Stimulated activated memory B cell treated with anti-CD40 and anti-IgM and Interleukin-4, amounts not matched to agents 10 μg/mL and 1 μg/mL and 100 μg/mL, for 72 hours (primary cell): ENCODE data around the gene LSM12.

Experiments used
- ATAC-seq: fragments of 150-1000 bp; cut with Tn5 transposase; 2 replicates; pipeline ENCODE4 v1.10.0; 2021
- H3K27ac Mint-ChIP-seq: one replicate; pipeline ENCODE4 v1.8.0; 2022; ENCODE audit warnings: mild to moderate bottlenecking, mixed read lengths
- H3K27me3 Mint-ChIP-seq: one replicate; pipeline ENCODE4 v1.8.0; 2022; ENCODE audit warnings: mixed read lengths
- H3K36me3 Mint-ChIP-seq: one replicate; pipeline ENCODE4 v1.8.0; 2022; ENCODE audit warnings: mixed read lengths
- H3K4me1 Mint-ChIP-seq: one replicate; pipeline ENCODE4 v1.8.0; 2022; ENCODE audit warnings: mixed read lengths
- H3K4me3 Mint-ChIP-seq: one replicate; pipeline ENCODE4 v1.8.0; 2022; ENCODE audit warnings: mild to moderate bottlenecking, moderate library complexity, mixed read lengths
- H3K9me3 Mint-ChIP-seq: one replicate; pipeline ENCODE4 v1.8.0; 2022; ENCODE audit warnings: mixed read lengths

Gene LSM12

DNA sequence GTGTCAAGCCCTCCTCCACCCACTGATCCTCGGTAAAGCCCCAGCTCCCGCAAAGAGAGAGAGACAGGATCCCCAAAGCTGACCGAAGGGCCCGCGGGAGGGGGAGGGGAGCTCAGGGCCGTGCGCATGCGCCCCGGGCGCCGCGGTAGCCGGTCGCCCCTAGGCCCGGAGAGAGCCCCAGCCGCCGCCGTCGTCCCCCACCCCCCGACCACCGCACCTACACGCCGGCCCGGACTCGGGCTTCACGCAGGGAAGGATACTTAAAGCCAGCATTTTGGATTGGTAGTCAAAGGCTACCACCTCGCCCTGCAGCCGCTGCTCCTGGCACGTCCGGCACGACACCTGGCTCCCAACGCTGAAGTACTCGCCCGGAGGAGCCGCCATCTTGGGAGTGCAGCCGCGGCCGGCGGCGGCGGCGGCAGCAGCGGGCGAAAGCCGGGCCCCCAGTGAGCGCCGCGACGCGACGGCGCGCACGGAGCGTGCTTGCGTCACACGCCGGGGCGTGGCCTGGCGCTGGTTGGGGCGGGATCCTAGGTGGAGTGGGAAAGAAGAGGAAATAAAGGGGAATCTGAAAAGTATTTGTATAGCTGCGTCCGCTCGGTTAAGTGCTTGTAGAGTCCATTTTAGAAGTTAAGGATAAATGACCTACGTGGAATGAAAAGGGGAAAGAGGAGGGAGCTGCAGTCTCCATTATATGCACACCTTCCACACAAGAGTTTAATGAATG lies at the start of gene LSM12:
TSS of gene LSM12 (minus strand) at position 468 of the 727 bp plus-strand sequence. CDS start at position 384, 84 bp downstream.
- peak within 1 kb of the TSS; percentile 87 for H3K27ac Mint-ChIP-seq
- H3K4me1 Mint-ChIP-seq, result peaks cover 43% of the 10 kb centered on the region
- no peaks in the 10 kb centered on the region for H3K27me3 Mint-ChIP-seq
- H3K4me3 Mint-ChIP-seq, result peak within 1 kb of the TSS; percentile 90
- no peaks in the 10 kb centered on the region for H3K9me3 Mint-ChIP-seq
- peak; percentile 89 for ATAC-seq
- peaks cover 20% of the 10 kb centered on the region for H3K36me3 Mint-ChIP-seq

DNA sequence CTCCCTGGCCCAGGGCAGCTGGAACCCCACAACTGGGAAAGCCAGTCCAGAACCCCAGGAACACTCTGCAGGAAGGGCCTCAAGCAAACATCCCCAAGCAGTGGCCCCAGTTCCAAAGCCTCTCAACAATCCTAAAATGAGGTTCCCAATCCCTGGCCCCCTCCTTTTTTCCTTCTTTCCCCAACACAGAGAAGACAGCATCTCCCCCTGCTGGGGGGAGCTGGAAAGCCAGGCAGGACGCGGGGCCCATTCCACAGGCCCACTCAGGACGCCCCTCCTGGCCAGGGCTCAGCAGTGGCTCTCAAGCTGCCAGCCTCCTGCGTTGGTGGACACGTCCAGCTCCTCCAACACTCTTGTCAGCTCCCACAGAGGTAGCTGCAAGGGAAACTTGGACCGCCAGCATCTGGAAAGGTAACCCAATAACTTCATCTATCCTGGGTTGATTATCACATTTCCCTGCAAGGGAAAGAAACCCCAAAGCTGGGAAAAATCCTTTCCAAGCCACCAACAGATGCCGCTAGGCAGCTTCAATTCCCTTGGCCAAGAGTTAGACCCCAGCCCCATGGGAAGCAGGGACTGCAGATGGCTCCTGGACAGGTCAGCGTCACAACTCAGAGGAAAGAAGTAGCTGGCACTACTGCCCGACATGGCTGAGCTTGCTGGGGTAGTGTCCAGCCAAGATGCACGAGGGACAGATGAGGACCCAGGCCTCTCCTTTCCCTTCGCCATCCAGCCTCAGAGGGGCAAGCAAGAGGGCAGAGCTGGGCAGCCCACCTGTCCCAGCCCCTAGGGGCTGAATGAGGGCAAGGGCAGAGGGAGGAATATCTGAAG lies 49.3 kb upstream of the LSM12 start:
- H3K27me3 Mint-ChIP-seq, result no peaks in the 10 kb centered on the region
- H3K9me3 Mint-ChIP-seq, result no peaks in the 10 kb centered on the region
- no peak overlapping the region for H3K4me3 Mint-ChIP-seq
- no peak overlapping the region for H3K27ac Mint-ChIP-seq
- H3K36me3 Mint-ChIP-seq, result peaks cover 5% of the 10 kb centered on the region
- H3K4me1 Mint-ChIP-seq, result peaks cover 85% of the 10 kb centered on the region
- no peak for ATAC-seq

DNA sequence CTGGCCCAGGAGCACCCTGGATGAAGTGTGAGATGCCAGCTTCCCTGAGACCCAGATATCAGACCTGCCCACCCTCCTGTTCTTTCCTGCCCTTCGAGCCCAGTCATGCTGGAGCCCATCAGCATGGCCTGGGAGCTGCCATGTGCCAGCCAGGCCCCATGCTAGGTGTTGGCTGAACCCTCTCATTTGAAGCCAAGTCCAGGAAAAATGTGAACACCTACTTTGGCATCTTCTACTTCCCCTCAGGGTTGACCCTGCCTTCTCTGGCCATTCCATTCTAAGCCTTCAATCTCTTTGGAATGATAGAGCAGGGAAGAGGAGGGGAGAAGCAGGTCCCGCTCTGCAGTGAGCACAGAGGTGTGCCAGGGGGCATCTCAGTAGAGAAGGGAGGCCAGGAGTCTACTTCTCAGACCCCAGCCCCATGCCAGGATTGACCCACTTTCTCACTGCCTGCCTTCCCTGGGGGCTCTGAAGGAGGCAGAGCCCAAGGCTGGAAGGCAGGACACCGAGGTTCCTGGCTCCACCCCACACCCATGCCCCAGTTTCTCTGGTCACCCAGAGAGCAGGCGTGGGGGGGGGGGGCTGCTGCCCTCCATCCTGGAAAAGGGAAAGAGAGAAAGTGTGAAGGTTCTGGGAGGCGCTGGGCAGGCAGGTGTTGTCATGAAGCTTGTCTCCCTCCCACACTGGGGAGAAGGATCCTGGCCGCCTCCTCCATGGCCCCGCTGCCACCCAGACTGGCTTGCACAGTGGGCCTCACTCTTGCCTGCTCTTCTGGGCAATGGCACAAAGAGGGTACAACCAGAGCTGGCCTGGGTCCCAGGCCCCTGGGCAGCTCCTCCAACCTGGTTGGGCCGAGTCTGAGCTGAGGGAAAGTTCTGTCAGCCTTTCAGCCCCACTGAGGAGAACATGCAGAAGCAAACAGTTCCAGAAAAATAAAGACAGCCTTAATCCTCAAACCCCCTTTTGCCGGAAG lies 47.7 kb upstream of the LSM12 start:
- H3K27ac Mint-ChIP-seq, result no peak overlapping the region

DNA sequence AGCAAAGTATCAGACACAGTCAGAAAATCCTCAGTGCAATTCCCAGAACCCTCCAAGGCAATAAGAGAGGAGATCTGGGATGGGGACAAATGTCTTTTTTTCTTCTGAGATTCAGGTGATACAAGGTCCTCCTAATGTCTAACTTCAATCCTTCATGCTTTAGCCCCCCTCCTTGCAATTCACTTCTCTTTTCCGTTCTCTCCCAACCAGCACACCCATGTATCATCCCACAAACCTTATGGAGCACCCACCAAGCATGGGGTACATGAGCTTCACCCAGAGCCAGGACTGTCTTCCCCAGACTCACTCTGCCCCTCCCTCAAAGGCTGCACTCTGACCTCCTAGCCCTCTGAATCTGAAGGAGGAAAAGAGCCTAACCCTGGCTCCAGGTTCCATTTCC lies 46.9 kb upstream of the LSM12 start:
- ATAC-seq, result no peak
- H3K36me3 Mint-ChIP-seq, result peaks cover 5% of the 10 kb centered on the region
- H3K4me3 Mint-ChIP-seq, result no peak overlapping the region
- H3K9me3 Mint-ChIP-seq, result no peaks in the 10 kb centered on the region
- H3K27ac Mint-ChIP-seq, result no peak overlapping the region
- H3K27me3 Mint-ChIP-seq, result no peaks in the 10 kb centered on the region
- peaks cover 78% of the 10 kb centered on the region for H3K4me1 Mint-ChIP-seq

More for the DNA sequence above, 47.7 kb upstream of the LSM12 start:
- Mint-ChIP-seq H3K9me3 (no peaks in the 10 kb centered on the region), H3K27me3 (no peaks in the 10 kb centered on the region), H3K4me3 (no peak overlapping the region), H3K4me1 (peaks cover 86% of the 10 kb centered on the region), H3K36me3 (peaks cover 5% of the 10 kb centered on the region)
- no peak for ATAC-seq

DNA sequence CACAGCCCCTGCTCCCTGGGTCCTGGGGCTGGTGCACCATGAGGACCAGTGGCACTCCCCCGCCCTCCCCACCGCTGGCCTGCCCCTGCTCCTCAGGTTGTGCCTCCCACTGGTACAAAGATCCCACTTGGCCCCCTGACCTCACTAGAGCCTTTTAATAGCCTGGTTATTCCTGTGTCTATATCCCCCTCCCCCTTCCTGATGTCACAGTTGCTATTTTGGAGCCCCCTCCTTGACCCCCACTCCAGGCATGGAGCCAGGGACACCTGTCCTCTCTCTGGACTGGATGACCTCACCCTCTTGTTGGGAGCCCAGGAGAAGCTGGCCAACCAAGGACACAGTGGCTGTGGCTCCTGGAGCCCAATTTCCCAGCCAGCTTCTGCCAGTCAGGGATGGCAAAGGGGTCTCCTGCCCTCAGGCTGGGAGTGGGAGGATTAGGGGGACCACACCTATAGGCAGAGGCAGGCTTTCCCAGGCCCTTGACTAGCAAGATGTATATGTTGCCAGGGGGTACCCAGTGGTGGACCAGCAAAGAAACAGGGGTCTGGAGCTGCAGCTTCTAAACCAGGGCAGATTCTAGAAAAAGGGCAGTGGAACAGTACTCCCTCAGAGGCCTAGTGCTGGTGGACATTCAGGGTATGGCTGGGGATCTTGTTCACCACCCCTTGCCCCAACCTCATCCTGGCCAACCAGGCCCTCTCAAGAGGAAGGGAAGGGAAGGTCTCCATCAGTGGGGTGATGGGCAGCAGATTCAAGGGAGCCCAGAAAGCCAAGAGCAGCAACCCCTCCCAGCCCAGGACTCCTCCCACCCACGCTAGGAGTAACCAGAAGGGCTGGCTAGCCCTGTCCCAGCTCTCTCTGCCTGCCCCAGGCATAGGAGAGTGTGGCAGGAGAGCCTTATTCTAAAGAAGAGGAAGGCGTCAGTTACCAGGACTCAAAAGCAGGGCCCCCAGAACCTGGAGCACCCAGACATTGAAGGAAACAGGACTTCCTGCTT lies 46.1 kb upstream of the LSM12 start:
- H3K9me3 Mint-ChIP-seq, result no peaks in the 10 kb centered on the region
- no peak overlapping the region for H3K27ac Mint-ChIP-seq
- no peak overlapping the region for H3K4me3 Mint-ChIP-seq
- H3K4me1 Mint-ChIP-seq, result peaks cover 74% of the 10 kb centered on the region
- no peaks in the 10 kb centered on the region for H3K27me3 Mint-ChIP-seq
- no peak for ATAC-seq
- peaks cover 8% of the 10 kb centered on the region for H3K36me3 Mint-ChIP-seq

DNA sequence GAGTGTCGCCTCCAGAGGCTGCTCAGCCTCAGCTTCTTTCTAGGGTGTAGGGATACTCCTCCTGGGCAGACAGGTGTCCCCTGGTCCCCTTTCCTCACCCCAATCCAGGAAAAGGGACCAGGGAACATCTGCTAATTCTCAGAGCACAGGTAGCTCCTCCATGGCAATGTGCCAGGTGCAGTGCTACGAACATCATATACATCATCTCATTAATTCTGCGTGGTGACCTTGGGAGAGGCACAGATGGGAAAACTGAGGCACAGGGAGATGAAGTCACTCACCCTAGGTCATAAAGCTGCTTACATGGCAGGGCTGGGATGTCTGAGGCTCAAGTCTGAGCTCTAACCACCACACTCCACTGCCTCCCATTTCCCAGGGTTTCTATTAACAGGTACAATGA lies 45.3 kb upstream of the LSM12 start:
- no peak for ATAC-seq
- Mint-ChIP-seq H3K27me3 (no peaks in the 10 kb centered on the region), H3K4me1 (peaks cover 69% of the 10 kb centered on the region), H3K9me3 (no peaks in the 10 kb centered on the region), H3K27ac (peak overlapping the region; percentile 64), H3K4me3 (peak overlapping the region; percentile 46), H3K36me3 (peaks cover 8% of the 10 kb centered on the region)

DNA sequence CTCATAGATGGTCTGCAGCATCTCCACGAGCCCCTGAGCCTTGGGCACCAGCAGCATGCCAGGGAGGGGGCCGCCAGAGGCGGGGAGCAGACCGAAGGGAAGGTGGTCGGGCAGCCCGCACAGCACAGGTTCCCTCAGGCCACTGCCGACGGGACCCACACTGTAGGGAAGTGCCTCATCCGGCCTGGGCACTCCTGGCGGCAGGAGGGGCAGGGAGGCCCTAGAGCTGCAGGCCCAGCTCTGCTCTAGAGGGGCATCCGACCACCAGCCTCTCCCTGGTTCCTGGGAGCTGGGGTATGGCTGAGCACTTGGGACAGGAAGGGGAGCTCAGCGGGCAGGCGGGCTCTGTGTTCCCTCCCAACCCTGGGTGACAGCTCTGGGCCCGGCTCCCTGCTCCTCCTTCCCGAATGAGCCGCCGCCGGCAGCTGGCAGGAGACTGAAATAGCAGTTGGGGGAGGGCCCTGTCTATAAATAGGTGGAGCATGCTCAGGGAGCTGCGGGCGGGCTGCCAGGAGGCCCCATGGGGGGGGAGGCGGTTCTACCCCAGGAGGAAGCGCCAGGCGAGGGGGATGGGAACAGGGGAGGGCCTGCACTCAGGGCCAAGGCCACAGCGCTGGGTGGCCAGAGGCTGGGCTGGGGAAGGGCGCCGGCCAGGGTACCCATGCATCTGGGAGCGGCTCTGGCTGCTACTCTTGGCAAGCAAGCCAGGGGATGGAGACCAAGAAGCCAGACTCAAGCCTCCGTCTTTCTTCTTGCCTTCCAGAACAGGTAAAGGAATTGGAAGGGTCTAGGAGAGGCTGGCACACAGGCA lies 44.6 kb upstream of the LSM12 start:
- H3K4me1 Mint-ChIP-seq, result peaks cover 64% of the 10 kb centered on the region

DNA sequence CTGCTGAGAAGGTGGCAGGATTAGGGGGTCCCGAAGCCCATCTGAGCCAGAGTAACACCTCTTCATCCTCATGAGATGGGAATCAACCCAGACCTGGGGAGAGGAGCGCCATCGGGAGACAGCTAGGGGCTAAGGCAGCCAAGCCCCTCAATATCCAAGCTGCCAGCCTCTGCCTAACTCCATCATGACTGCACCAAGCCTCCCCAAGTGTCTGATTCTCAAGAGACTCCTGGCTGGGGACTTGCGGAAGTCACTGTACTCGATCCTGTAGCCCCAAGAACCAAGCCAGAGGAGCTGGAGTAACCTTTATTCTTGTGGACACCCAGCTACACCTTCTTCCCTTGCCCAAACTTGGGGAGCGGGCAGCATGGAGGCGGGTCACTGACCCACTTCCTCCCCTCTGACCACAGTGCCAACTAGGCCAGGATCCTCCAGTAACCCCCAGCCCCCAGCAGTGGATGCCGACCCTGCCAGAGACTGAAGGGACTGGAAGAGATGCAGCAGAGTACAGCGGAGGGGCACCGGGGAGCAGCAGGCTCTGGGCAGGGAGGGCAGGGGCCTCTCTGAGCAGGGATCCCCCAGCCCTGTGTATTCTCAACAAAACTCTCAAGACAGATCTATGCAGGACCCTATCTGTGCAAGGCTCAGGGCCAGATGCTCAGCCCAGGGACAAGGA lies 43.7 kb upstream of the LSM12 start:
- peaks cover 56% of the 10 kb centered on the region for H3K4me1 Mint-ChIP-seq
- peak overlapping the region; percentile 75 for H3K4me3 Mint-ChIP-seq
- H3K36me3 Mint-ChIP-seq, result peaks cover 6% of the 10 kb centered on the region
- ATAC-seq, result no peak
- H3K9me3 Mint-ChIP-seq, result no peaks in the 10 kb centered on the region
- H3K27ac Mint-ChIP-seq, result peak overlapping the region; percentile 64
- H3K27me3 Mint-ChIP-seq, result no peaks in the 10 kb centered on the region

More for the DNA sequence above, 44.6 kb upstream of the LSM12 start:
- H3K27ac Mint-ChIP-seq, result peak overlapping the region; percentile 64
- H3K27me3 Mint-ChIP-seq, result no peaks in the 10 kb centered on the region
- H3K4me3 Mint-ChIP-seq, result peak overlapping the region; percentile 75
- H3K9me3 Mint-ChIP-seq, result no peaks in the 10 kb centered on the region
- H3K36me3 Mint-ChIP-seq, result peaks cover 6% of the 10 kb centered on the region
- peak; percentile 88 for ATAC-seq

DNA sequence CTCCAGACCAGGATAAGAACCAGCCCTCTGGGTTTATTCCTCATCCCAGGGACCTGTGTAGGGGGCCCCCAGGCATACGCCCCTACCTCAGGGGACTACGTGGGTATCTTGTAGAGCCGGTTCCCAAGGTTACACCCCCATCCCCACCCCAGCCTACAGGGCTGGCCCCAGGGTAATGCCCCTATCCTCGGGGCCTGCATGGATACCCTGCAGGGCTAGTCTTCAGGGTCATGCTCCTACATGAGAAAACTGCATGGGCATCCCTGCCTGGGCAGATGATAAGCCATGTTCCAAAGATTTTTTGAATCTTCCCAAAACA lies 42.8 kb upstream of the LSM12 start:
- H3K27ac Mint-ChIP-seq, result no peak overlapping the region
- no peaks in the 10 kb centered on the region for H3K27me3 Mint-ChIP-seq
- no peaks in the 10 kb centered on the region for H3K9me3 Mint-ChIP-seq
- no peak overlapping the region for H3K4me3 Mint-ChIP-seq
- peaks cover 57% of the 10 kb centered on the region for H3K4me1 Mint-ChIP-seq
- peaks cover 11% of the 10 kb centered on the region for H3K36me3 Mint-ChIP-seq
- no peak for ATAC-seq

DNA sequence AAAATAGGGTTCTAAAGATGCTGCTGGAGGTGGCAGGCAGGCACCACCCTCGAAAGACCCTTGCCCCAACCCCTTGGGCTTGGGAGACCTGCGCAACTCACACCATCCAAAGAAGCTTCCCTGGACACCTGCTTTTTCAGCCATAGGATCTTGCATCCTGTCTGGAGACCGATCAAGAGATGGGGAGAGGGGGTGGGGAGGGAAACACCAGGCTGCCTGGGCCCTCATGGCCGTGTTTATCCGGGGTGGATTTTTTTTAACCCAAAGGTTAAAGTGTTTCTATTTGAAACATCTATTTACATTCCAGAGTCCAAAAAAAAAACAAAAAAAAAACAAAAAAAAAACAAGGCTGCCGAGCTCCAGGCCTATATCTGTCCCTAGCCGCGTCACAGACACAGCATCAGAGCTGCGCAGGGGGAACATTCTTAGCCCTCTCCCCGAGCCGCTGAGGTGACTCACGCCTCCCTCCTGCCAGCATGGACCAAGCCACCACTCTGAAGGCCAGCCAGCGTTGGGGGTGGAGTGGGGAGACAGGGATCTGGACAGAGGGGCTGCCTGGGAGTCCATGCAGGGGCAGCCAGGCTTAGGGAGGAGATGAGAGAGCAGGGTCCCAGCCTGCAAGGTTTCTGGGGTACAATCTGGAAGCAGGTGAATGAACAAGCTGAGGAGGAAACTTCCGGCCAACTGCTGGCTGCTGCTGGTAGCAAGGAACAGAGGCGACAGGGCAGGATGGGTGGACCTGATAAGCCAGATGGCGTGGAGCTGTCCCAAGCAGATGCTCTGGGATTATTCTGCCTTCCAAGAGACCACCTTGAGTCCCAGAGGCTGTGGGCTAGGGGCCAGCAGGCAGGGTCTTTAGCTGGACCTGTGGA lies 42.2 kb upstream of the LSM12 start:
- H3K4me3 Mint-ChIP-seq, result no peak overlapping the region
- no peaks in the 10 kb centered on the region for H3K9me3 Mint-ChIP-seq
- no peaks in the 10 kb centered on the region for H3K27me3 Mint-ChIP-seq
- no peak overlapping the region for H3K27ac Mint-ChIP-seq
- peaks cover 53% of the 10 kb centered on the region for H3K4me1 Mint-ChIP-seq
- H3K36me3 Mint-ChIP-seq, result peaks cover 12% of the 10 kb centered on the region
- ATAC-seq, result no peak

DNA sequence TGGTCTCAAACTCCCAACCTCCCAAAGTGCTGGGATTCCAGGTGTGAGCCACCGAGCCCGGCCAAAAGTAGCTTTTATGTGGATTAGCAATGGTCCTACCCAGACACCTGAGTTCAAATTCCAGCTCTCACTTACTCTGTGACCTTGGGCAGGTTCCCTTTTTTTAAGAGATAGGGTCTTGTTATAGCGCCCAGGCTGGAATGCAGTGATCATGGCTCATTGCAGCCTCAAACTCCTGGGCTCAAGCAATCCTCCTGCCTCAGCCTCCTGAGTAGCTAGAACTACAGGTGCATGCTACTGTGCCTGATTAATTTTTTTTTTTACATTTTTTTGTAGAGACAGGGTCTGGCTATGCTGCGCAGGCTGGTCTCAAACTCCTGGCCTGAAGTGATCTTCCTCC lies 40.3 kb upstream of the LSM12 start:
- ATAC-seq, result no peak

DNA sequence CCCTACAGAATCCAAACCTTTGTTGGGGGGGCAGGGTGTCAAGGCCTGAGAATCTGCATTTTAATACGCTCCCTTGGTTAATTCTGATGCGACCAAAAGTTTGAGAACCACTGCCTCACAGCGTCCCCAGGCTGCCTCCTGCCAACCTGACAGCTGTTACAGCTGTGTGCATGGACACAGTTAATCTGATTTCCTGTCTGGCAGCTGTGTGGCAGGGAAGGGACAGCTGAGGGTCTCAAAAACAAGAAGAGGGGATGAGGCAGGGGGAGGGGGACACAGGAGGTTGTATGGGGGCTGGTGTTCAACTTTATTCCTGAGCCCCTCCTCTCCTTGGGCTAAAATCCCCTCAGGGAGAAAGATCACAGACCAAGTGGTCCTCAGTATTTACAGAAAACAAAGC lies 39.5 kb upstream of the LSM12 start:
- no peaks in the 10 kb centered on the region for H3K9me3 Mint-ChIP-seq
- peaks cover 20% of the 10 kb centered on the region for H3K36me3 Mint-ChIP-seq
- H3K27me3 Mint-ChIP-seq, result no peaks in the 10 kb centered on the region
- H3K27ac Mint-ChIP-seq, result no peak overlapping the region
- no peak for ATAC-seq
- peaks cover 32% of the 10 kb centered on the region for H3K4me1 Mint-ChIP-seq
- no peak overlapping the region for H3K4me3 Mint-ChIP-seq

More for the DNA sequence above, 40.3 kb upstream of the LSM12 start:
- Mint-ChIP-seq H3K9me3 (no peaks in the 10 kb centered on the region), H3K36me3 (peaks cover 20% of the 10 kb centered on the region), H3K4me3 (no peak overlapping the region), H3K27ac (no peak overlapping the region), H3K4me1 (peaks cover 40% of the 10 kb centered on the region), H3K27me3 (no peaks in the 10 kb centered on the region)
